ENCODE measurements around the gene PFKFB2. TPM values are rescaled to one million over a fixed set of nuclear protein-coding genes. Genes with fewer than 3 reads are reported as not detected.

Gene PFKFB2
- total and polyA plus RNA-seq, 2 donors (not counting 3 experiments of a cell fraction or from before 2014, with no cell fraction given): 0.70 to 2.0 TPM

- no peaks in the 10 kb centered on the region for H3K4me1 ChIP-seq (ENCODE audit: control insufficient read depth, extremely low read depth, insufficient read depth, low read length)
- H3K36me3 ChIP-seq (ENCODE audit: control insufficient read depth in 2 of 2, extremely low read depth in 1 of 2, insufficient read depth in 2 of 2, low read length in 2 of 2): no peaks in the 10 kb centered on the region
- no peak for FAIRE-seq
- H2AFZ ChIP-seq (ENCODE audit: low read depth, low read length): no peak overlapping the region
- no peaks in the 10 kb centered on the region for H4K20me1 ChIP-seq (replicated peaks; ENCODE audit: control insufficient read depth, extremely low read depth, insufficient read depth, low read length)
- no peak for TF ChIP-seq MYC (IDR thresholded peaks at IDR 0.05; ENCODE audit: low read depth, low read length)
- no peak for TF ChIP-seq FOS (IDR thresholded peaks at IDR 0.05; ENCODE audit: borderline replicate concordance, insufficient read depth, low read length)
- no peak for TF ChIP-seq JUN (IDR thresholded peaks at IDR 0.05; ENCODE audit: borderline replicate concordance, insufficient read depth, insufficient read length, low read depth)
- TF ChIP-seq GATA2 (IDR thresholded peaks at IDR 0.05; ENCODE audit: insufficient read depth, insufficient read length, low read depth, low read length): no peak
- no peak for TF ChIP-seq EZH2 (IDR thresholded peaks at IDR 0.05; ENCODE audit: borderline replicate concordance, low read depth, low read length, severe bottlenecking)
- no peak for TF ChIP-seq CTCF (IDR thresholded peaks at IDR 0.05; ENCODE audit: extremely low read depth in 1 of 2, insufficient read depth in 1 of 2, low read depth in 1 of 2, low read length in 2 of 2)
- no peak for TF ChIP-seq POLR2AphosphoS5 (IDR thresholded peaks at IDR 0.05; ENCODE audit: insufficient read depth, low read depth, low read length)
- no peak for TF ChIP-seq MAX (IDR thresholded peaks at IDR 0.05; ENCODE audit: insufficient read depth, insufficient read length)
- dilution Hi-C loops (cut with MboI; ENCODE audit: extremely low pct_ligation_motif_present, low sequenced_read_pairs): no loop called here
- intact Hi-C loops (cut with micrococcal nuclease): no loop called here
- ChIA-PET POLR2A (no interaction called here), CTCF (interaction anchor here (0.6 to 5.0 kb wide), 8 partner anchors 13 to 419 kb away, joined by 3 to 181 read pairs (median 6); no protein-coding TSS in a partner anchor)
- no peaks in the 10 kb centered on the region for H3K9me3 ChIP-seq (replicated peaks; ENCODE audit: control insufficient read depth, insufficient read depth, low read length)
- BruUV-seq (replicated peaks): no TSS peak
- H3K4me3 ChIP-seq (replicated peaks in 1 of 3; ENCODE audit: insufficient read depth in 1 of 3, low read depth in 1 of 3, low read length in 3 of 3): no peak overlapping the region
- no peak overlapping the region for H3K9ac ChIP-seq (replicated peaks; ENCODE audit: extremely low read depth, insufficient read depth, low read length)
- no peak overlapping the region for H3K27ac ChIP-seq (ENCODE audit: insufficient read depth, low read depth, low read length)
- H3K27me3 ChIP-seq (ENCODE audit: control insufficient read depth in 2 of 2, insufficient read depth in 2 of 2, low read length in 2 of 2): peaks cover 2 to 3% of the 10 kb centered on the region in 2 experiments
- H3K79me2 ChIP-seq (ENCODE audit: control insufficient read depth, insufficient read depth, low read length): no peaks in the 10 kb centered on the region
- DNase-seq (ENCODE audit: low read depth, low spot score): no peak
- no peak overlapping the region for H3K4me2 ChIP-seq (ENCODE audit: insufficient read depth, low read length)
- no peaks in the 10 kb centered on the region for H3K9me1 ChIP-seq (replicated peaks; ENCODE audit: control insufficient read depth, extremely low read depth, insufficient read depth, low read length)
Measured at GRCh38 chr1:207081088-207081487, 28.0 kb downstream of the PFKFB2 start.
